Measurements from ENCODE around the gene SPATA7.

GRCh38 chr14:88340357-88340756 is 45.1 kb upstream of the SPATA7 start:
- TF ChIP-seq ZNF317 (CRISPR knock-in tag; IDR thresholded peaks at IDR 0.05; ENCODE audit: borderline replicate concordance, low read depth) (no peak), CTCF (IDR thresholded peaks at IDR 0.05) (no peak), NFE2L1 (CRISPR knock-in tag; IDR thresholded peaks at IDR 0.05) (no peak)

Measured in WTC11 (cell line).